HFF-Myc (cell line): ENCODE data around the gene PLB1.

Experiments
- DNase-seq: peaks from one replicate; pipeline ENCODE4 v3.0.0-alpha.2; 2011; ENCODE audit warnings: low read depth; ENCODE audit errors: extremely low read depth
- H3K4me3 ChIP-seq: replicated peaks from 2 replicates; pipeline ENCODE4 v1.5.1; 2011; ENCODE audit warnings: low read depth, mild to moderate bottlenecking, control low read depth, low read length
- TF ChIP-seq, protein P1 (sequence below): IDR thresholded peaks from 2 replicates; pipeline ENCODE4 v1.5.1; 2012; ENCODE audit warnings: mild to moderate bottlenecking, low read depth, low read length, control low read depth; ENCODE audit errors: missing control alignments

Gene PLB1

DNA sequence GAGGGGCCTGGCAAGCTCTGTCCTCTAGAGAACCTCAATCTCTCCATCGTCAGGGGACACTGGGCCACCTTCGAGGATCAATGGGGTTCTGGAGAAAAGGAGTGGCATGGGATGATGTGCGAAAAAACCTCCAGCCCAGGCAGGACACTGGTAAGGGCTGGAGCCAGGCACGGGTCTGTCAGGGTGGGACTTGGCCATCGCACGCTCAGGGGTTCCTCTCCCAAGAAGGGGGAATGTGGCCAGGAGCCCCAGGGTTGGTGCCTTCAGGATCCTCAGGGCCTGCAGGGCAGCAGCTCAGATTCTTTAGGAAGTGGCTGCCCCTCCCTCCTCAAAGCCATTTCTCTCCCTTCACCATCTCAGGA, 46.8 kb upstream of the PLB1 start:
- H3K4me3 ChIP-seq, result no peak overlapping the region
- TF ChIP-seq, protein P1, sequence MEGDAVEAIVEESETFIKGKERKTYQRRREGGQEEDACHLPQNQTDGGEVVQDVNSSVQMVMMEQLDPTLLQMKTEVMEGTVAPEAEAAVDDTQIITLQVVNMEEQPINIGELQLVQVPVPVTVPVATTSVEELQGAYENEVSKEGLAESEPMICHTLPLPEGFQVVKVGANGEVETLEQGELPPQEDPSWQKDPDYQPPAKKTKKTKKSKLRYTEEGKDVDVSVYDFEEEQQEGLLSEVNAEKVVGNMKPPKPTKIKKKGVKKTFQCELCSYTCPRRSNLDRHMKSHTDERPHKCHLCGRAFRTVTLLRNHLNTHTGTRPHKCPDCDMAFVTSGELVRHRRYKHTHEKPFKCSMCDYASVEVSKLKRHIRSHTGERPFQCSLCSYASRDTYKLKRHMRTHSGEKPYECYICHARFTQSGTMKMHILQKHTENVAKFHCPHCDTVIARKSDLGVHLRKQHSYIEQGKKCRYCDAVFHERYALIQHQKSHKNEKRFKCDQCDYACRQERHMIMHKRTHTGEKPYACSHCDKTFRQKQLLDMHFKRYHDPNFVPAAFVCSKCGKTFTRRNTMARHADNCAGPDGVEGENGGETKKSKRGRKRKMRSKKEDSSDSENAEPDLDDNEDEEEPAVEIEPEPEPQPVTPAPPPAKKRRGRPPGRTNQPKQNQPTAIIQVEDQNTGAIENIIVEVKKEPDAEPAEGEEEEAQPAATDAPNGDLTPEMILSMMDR, result no peak
- no peak for DNase-seq

DNA sequence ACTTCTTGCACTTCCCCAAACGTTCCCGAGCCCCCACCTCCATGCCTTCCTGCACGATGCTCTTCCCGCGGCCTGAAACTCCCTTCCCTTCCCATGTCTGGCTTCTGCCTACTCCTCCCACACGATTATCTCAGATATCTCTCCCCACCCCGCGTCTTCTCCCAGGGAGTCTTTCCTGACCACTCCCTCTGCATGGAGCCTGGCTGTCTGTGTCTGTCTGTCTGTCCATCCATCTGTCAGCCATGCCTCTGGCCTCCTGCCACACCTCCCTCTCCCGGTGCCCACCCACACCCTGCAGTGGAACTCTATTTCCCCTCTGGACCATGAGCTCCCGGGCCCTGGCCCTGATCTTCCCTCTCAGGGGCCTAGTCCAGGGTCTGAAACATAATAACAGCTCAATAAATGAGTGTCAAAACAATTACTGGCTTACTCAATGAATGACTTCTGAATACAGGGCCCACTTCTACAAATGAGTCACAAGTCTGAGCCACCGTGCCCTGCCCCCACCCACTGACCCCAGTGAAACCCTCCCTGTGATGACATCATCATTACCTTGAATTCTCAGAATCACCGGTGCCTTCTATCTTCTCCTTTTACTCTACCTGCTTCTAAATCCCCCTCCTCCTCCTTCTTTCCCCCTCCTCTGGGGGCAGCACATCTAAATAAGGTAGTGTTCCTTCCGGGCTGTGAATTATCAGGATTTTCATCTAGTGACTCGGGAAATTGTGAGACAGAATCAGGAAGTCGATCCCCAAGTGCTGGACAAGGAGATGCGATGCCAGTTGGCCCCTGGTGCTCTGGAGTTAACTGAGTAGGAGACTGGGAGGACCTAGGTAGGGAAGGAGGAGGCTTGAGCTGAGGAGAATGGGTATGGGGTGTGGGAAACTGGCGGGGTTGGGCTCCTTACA, 46.1 kb upstream of the PLB1 start:
- DNase-seq, result no peak
- TF ChIP-seq, protein P1, result no peak
- H3K4me3 ChIP-seq, result no peak overlapping the region

DNA sequence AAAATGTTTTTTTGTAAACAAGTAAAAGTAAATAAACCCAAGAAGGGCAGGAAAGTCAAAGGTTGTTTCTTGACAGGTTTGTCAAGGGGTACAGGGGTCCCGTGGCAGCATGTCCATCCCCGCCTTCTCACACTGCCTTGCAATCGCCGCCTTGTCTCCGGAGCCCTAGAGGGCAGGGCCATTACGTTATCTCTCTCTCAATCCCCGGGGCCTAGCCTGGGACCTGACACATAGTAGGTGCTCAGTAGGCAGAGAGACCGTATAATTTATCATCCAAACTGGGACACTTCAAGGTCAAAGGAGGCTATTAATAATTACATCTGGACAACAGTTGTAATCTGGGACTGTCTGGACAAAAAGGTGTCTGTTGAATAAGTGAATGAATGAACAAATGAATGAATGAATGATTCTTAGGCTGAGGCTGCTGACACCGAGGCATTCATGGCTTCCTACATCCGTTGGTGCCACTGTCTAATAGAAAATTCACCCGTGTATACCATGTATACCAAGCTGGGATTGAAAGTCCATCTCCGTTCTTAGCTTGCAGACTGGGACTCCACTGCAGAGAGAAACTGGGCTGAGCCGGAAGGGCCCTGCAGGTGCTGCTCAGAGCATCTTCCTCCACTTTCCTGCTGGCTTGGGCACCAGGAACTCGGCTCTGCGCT, 44.8 kb upstream of the PLB1 start:
- no peak for DNase-seq
- H3K4me3 ChIP-seq, result no peak overlapping the region
- TF ChIP-seq, protein P1, result no peak

DNA sequence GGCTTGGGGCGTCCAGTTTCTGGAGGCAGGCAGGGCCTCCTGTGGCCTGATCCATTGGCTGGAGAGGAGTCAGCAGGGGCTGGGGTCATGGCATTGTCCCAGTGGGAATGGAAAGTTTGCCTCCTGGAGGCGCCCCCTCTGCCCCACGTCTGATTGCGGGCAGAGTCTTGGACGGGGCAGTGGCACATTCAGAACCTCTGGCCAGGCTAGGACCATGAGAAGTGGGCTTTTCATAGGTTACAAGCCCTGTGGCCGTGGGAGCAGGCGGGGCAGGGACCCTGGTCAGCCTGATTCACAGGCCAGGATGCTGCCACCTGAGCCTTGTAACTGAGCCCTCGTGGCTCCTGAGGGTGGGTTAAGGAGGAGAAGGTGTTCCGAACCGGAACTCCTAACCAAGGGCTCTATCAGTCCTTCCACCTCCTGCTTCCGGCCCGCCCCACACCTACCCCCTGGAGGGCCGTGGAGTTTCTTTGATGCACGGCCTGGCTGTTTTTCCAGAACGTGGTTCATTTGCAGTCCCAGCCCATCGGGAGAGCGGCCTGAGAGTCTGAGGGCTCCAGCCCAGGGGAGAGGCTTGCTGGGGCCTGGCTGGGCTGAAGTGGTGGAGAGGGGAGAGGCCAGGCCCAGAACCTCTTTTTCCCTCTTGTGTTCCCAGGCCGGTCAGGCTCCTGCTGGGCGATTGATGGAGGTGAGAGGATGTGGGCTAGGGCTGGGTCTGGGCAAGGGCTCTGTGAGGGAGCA, 43.9 kb upstream of the PLB1 start:
- no peak overlapping the region for H3K4me3 ChIP-seq
- no peak for DNase-seq
- TF ChIP-seq, protein P1, result no peak

DNA sequence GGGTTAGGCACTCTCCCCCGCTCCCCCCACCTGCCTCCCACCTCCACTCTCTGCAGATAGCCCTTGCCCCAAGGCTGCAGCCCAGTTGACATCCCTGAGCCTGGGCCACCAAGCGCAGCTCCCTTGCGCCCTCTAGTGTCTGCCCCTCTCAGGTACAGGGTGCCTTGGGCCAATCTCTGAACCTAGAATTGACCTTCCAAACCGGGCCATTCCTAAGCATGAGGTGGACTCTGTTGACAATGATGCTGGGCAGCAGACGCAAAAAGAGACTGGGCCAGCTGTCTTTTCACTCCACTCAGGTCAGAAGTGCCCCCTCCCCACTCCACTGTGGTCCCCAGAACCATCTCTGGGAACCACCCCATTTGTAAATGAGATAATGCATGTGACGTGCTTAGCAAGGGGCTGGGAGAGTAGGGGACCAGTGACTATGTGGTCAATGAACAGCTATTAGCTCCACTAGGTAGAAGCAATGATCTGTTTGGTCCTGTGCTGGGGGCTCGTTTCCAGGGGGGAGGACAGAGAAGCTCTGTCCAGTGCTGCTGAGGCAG, 43.3 kb upstream of the PLB1 start:
- TF ChIP-seq, protein P1, result peak; percentile 95
- no peak overlapping the region for H3K4me3 ChIP-seq
- no peak for DNase-seq

DNA sequence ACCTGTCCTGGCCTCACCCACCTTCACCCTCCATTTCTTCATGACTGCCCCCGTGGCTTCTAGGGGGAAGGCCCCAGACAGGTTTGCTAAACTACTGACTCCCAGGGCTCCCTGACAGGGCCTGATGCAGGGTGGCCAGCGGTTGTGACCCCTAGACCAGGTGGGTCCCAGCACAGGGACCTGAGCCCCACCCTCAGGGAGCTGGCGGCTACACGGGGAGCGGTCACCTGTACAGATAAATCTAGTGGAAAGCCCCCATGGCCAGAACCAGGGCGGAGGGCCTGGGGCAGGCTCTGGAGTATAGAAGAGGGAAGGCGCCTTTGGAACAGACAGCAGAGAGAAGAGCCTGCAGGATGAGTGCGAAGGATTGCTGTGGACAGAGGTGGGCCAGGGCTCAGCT, 42.5 kb upstream of the PLB1 start:
- no peak for DNase-seq
- H3K4me3 ChIP-seq, result no peak overlapping the region
- TF ChIP-seq, protein P1, result no peak
